Activated B cell treated with CpG ODN at 0.5 μM for 24 hours (primary cell): Measurements from ENCODE around the gene ODAD2. TPM values are rescaled to one million over a fixed set of nuclear protein-coding genes. Genes with fewer than 3 reads are reported as not detected.

Experiments used
- ATAC-seq: fragments of 200-7000 bp; cut with Tn5 transposase; one replicate; pipeline ENCODE4 v1.10.0; 2021; ENCODE audit warnings: low read depth, mild to moderate bottlenecking, moderate library complexity
- CTCF ChIA-PET: fragments of 350-600 bp; sonication (Branson Sonifier 250); formaldehyde crosslinking; loops from one replicate; lab custom pipeline; 2021; ENCODE audit warnings: antibody characterized with exemption; lab: Charles Lee
- POLR2A ChIA-PET: fragments of 350-600 bp; sonication (Branson Sonifier 250); formaldehyde crosslinking; loops from one replicate; lab custom pipeline; 2021; ENCODE audit warnings: antibody characterized with exemption; lab: Charles Lee
- DNase-seq: peaks from one replicate; pipeline ENCODE4 v3.0.0; 2022
- H3K27ac Mint-ChIP-seq: one replicate; pipeline ENCODE4 v1.8.0; 2020; ENCODE audit warnings: mixed read lengths
- H3K27me3 Mint-ChIP-seq: one replicate; pipeline ENCODE4 v1.8.0; 2021; ENCODE audit warnings: mixed read lengths
- H3K36me3 Mint-ChIP-seq: one replicate; pipeline ENCODE4 v1.8.0; 2021; ENCODE audit warnings: low read depth, mixed read lengths
- H3K4me1 Mint-ChIP-seq: one replicate; pipeline ENCODE4 v1.8.0; 2021; ENCODE audit warnings: mixed read lengths
- H3K4me3 Mint-ChIP-seq: one replicate; pipeline ENCODE4 v1.8.0; 2020; ENCODE audit warnings: mild to moderate bottlenecking, mixed read lengths
- H3K9me3 Mint-ChIP-seq: one replicate; pipeline ENCODE4 v1.8.0; 2020; ENCODE audit warnings: mixed read lengths
- CTCF ChIP-seq: fragments of 200-600 bp; IDR thresholded peaks from one replicate; pipeline ENCODE4 v1.8.0; 2022; ENCODE audit warnings: antibody characterized with exemption, mild to moderate bottlenecking
- intact Hi-C: fragments of 100-400 bp; cut with micrococcal nuclease; formaldehyde crosslinking; loops from one replicate; pipeline ENCODE4 v1.15.1; 2024
- total RNA-seq: library from RNA; stranded (reverse); gene quantifications from 2 replicates; pipeline ENCODE4 v1.2.3, GENCODE V29; 2022

Gene ODAD2
- total RNA-seq, 1 donor from 2014 or later: not detected

- ATAC-seq (no peak), DNase-seq (no peak)
- TF ChIP-seq CTCF: no peak
- H3K9me3 Mint-ChIP-seq: no peaks in the 10 kb centered on the region
- H3K27me3 Mint-ChIP-seq: peaks cover 2% of the 10 kb centered on the region
- ChIA-PET CTCF (no interaction called here), POLR2A (no interaction called here)
- intact Hi-C loops: no loop called here
- no peaks in the 10 kb centered on the region for H3K36me3 Mint-ChIP-seq
- H3K27ac Mint-ChIP-seq: no peak overlapping the region
- H3K4me3 Mint-ChIP-seq: no peak overlapping the region
- H3K4me1 Mint-ChIP-seq: no peaks in the 10 kb centered on the region
These were observed 22.4 kb upstream of the ODAD2 start for GRCh38 chr10:28020993-28021982.

- Mint-ChIP-seq H3K4me1 (no peaks in the 10 kb centered on the region), H3K4me3 (no peak overlapping the region), H3K36me3 (no peaks in the 10 kb centered on the region), H3K27me3 (peaks cover 2% of the 10 kb centered on the region), H3K9me3 (no peaks in the 10 kb centered on the region), H3K27ac (no peak overlapping the region)
- ChIA-PET CTCF (no interaction called here), POLR2A (no interaction called here)
- intact Hi-C loops: no loop called here
- DNase-seq: no peak
- ATAC-seq: no peak
- no peak for TF ChIP-seq CTCF
These were observed 21.4 kb upstream of the ODAD2 start for GRCh38 chr10:28020080-28020860.

DNA sequence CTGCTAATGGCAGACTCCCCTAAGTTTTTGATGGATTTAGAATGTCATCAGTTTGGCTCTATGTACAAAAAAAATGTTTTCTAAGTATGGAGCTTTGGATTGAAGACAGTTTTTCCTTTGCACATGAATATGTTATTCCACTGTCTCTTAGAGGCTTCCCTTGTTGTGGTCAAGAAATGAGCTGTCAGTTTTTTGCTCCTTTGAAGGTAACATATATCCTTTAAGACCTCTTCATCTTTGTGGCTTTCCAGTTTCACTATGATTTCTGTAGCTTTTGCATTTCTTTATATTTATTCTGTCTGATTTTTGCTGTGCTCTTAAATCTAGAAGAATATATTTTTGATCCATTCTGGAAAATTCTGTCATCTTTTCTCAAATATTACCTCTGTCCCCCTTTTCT, 15.8 kb upstream of the ODAD2 start:
- CTCF ChIA-PET: no interaction called here
- Mint-ChIP-seq H3K27me3 (no peaks in the 10 kb centered on the region), H3K4me1 (no peaks in the 10 kb centered on the region), H3K27ac (no peak overlapping the region), H3K4me3 (no peak overlapping the region), H3K36me3 (no peaks in the 10 kb centered on the region), H3K9me3 (peaks cover 4% of the 10 kb centered on the region)
- DNase-seq: no peak
- TF ChIP-seq CTCF: no peak
- intact Hi-C loops: no loop called here
- ATAC-seq: no peak
- POLR2A ChIA-PET: no interaction called here

GRCh38 chr10:28012990-28013515, 14.2 kb upstream of the ODAD2 start:
- Mint-ChIP-seq H3K4me3 (no peak overlapping the region), H3K4me1 (no peaks in the 10 kb centered on the region), H3K27me3 (no peaks in the 10 kb centered on the region), H3K27ac (no peak overlapping the region), H3K36me3 (no peaks in the 10 kb centered on the region), H3K9me3 (peaks cover 4% of the 10 kb centered on the region)
- ChIA-PET POLR2A (no interaction called here), CTCF (no interaction called here)
- no peak for TF ChIP-seq CTCF
- ATAC-seq (no peak), DNase-seq (no peak)
- intact Hi-C loops: no loop called here

GRCh38 chr10:28010821-28011220, 11.9 kb upstream of the ODAD2 start:
- TF ChIP-seq CTCF: no peak
- Mint-ChIP-seq H3K4me3 (no peak overlapping the region), H3K36me3 (no peaks in the 10 kb centered on the region), H3K27me3 (no peaks in the 10 kb centered on the region), H3K9me3 (peaks cover 4% of the 10 kb centered on the region), H3K27ac (no peak overlapping the region), H3K4me1 (no peaks in the 10 kb centered on the region)
- POLR2A ChIA-PET: no interaction called here
- ATAC-seq (no peak), DNase-seq (no peak)
- intact Hi-C loops: no loop called here
- CTCF ChIA-PET: no interaction called here
